ENCODE data around the gene ARL4A.

GRCh38 chr7:12674861-12675260 lies 12.6 kb upstream of the ARL4A start:
- TF ChIP-seq TAF1 (IDR thresholded peaks at IDR 0.05; ENCODE audit: borderline replicate concordance, insufficient read depth, low read length), result no peak
- no peak for TF ChIP-seq REST (IDR thresholded peaks at IDR 0.05; ENCODE audit: insufficient read depth in 1 of 2, low read depth in 2 of 2, low read length in 2 of 2)
- no peak for TF ChIP-seq SIN3A (IDR thresholded peaks at IDR 0.05; ENCODE audit: borderline replicate concordance, insufficient read depth, low read length)
- no peak for TF ChIP-seq POLR2AphosphoS5 (IDR thresholded peaks at IDR 0.05; ENCODE audit: low read depth, low read length)
- no peak for TF ChIP-seq FOXP2 (optimal IDR thresholded peaks at IDR 0.05; ENCODE audit: borderline replicate concordance, extremely low read depth, extremely low read length, insufficient read depth)
